GM23338 (cell line): ENCODE results near the gene DNAJC5G.

Experiments used
- CREB1 ChIP-seq: fragments of 250-450 bp; sonication (Bioruptor Pico); IDR thresholded peaks from 2 replicates; pipeline ENCODE4 v1.5.0; 2020; ENCODE audit warnings: low read depth, mild to moderate bottlenecking, moderate library complexity
- CTCF ChIP-seq, 2 experiments: fragments of 200-600 bp in 1 of 2; sonication (generic) in 1 of 2; conservative IDR thresholded peaks; 2 replicates each; pipeline versions ENCODE4 v1.5.1 to v1.6.1; 2016 to 2017; ENCODE audit warnings: antibody characterized with exemption in 2 of 2, low read depth in 2 of 2, mild to moderate bottlenecking in 2 of 2, moderate library complexity in 1 of 2
- EZH2 ChIP-seq: fragments of 200-600 bp; sonication (generic); IDR thresholded peaks from one replicate; pipeline ENCODE4 v1.8.0; 2017; ENCODE audit warnings: antibody characterized with exemption, mild to moderate bottlenecking, low read depth; ENCODE audit not compliant: unreplicated experiment
- EZH2phosphoT487 ChIP-seq: fragments of 200-600 bp; sonication (generic); IDR thresholded peaks from one replicate; pipeline ENCODE4 v1.8.1; 2018; ENCODE audit warnings: antibody characterized with exemption; ENCODE audit not compliant: unreplicated experiment
- JUNB ChIP-seq: IDR thresholded peaks from one replicate; pipeline ENCODE4 v1.6.1; 2016; ENCODE audit warnings: antibody characterized with exemption; ENCODE audit not compliant: unreplicated experiment
- NANOG ChIP-seq: IDR thresholded peaks from 2 replicates; pipeline ENCODE4 v1.6.1; 2016; ENCODE audit warnings: antibody characterized with exemption, borderline replicate concordance
- POLR2AphosphoS5 ChIP-seq: IDR thresholded peaks from 2 replicates; pipeline ENCODE4 v1.6.1; 2016; ENCODE audit warnings: antibody characterized with exemption, low read depth
- REST ChIP-seq: IDR thresholded peaks from one replicate; pipeline ENCODE4 v1.6.1; 2018; ENCODE audit warnings: antibody characterized with exemption; ENCODE audit not compliant: unreplicated experiment

GRCh38 chr2:27290549-27290948 lies 15.3 kb downstream of the DNAJC5G start:
- TF ChIP-seq CTCF (conservative IDR thresholded peaks at IDR 0.05; ENCODE audit: low read depth in 2 of 2) (no peak), POLR2AphosphoS5 (no peak), EZH2 (no peak), CREB1 (CRISPR knock-in tag) (no peak), REST (no peak), NANOG (no peak), JUNB (no peak), EZH2phosphoT487 (no peak)
